ENCODE measurements around the gene ZNF136.

DNA sequence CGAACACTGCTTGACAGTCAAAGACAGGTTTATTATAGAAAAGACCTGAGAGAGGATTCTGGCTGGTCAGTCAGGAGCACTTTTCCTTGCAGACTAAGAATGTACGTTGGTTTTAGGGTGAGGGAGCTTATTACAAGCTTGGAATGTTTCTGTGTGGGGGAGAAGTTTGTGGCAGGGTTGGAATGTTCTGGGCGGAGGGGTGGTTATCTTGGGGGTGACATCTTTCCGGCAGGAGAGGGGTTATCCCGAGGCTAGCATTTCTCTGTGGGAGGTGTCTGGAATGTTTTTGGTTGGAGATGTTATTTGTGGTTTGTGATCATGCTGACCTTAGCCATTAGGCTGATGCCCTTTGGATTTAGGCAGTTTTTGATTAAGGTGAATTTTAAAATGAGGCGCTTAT lies 61.8 kb downstream of the ZNF136 start:
- TF ChIP-seq FOXA2 (IDR thresholded peaks at IDR 0.05) = no peak
- TF ChIP-seq, protein P1, sequence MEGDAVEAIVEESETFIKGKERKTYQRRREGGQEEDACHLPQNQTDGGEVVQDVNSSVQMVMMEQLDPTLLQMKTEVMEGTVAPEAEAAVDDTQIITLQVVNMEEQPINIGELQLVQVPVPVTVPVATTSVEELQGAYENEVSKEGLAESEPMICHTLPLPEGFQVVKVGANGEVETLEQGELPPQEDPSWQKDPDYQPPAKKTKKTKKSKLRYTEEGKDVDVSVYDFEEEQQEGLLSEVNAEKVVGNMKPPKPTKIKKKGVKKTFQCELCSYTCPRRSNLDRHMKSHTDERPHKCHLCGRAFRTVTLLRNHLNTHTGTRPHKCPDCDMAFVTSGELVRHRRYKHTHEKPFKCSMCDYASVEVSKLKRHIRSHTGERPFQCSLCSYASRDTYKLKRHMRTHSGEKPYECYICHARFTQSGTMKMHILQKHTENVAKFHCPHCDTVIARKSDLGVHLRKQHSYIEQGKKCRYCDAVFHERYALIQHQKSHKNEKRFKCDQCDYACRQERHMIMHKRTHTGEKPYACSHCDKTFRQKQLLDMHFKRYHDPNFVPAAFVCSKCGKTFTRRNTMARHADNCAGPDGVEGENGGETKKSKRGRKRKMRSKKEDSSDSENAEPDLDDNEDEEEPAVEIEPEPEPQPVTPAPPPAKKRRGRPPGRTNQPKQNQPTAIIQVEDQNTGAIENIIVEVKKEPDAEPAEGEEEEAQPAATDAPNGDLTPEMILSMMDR (IDR thresholded peaks at IDR 0.05; ENCODE audit: low read depth, low read length, missing input control) = no peak

Data from liver (tissue), 2 donors.